Measurements from ENCODE around the gene HSPB1. TPM values are rescaled to one million over a fixed set of nuclear protein-coding genes. Genes with fewer than 3 reads are reported as not detected.
"Not testable (repeated sequence)": the region's sequence is repeated elsewhere in the genome, so short reads cannot be mapped to it uniquely, and the experiment has no call there.

Gene HSPB1
- total RNA-seq, 2 donors from 2014 or later: 39.7 to 42.0 TPM

- ATAC-seq (replicated peaks in 1 of 2): no peak
- Mint-ChIP-seq H3K4me3 (no peak overlapping the region), H3K4me1 (ENCODE audit: low read depth) (peaks cover 12% of the 10 kb centered on the region), H3K27ac (no peak overlapping the region), H3K27me3 (ENCODE audit: low read depth) (peaks cover 30% of the 10 kb centered on the region), H3K36me3 (ENCODE audit: insufficient read depth in 2 of 2) (peaks cover 0 to 3% of the 10 kb centered on the region in 2 donors), H3K9me3 (no peaks in the 10 kb centered on the region)
- DNase-seq: no peak
These were observed 16.7 kb upstream of the HSPB1 start for GRCh38 chr7:76285604-76286374.

- ATAC-seq (replicated peaks in 1 of 2) (no peak), DNase-seq (no peak)
- Mint-ChIP-seq H3K9me3 (no peaks in the 10 kb centered on the region), H3K36me3 (ENCODE audit: insufficient read depth in 2 of 2) (no peaks in the 10 kb centered on the region), H3K4me1 (ENCODE audit: low read depth) (peaks cover 17% of the 10 kb centered on the region), H3K4me3 (no peak overlapping the region), H3K27me3 (ENCODE audit: low read depth) (peaks cover 21% of the 10 kb centered on the region), H3K27ac (no peak overlapping the region)
These were observed 15.6 kb upstream of the HSPB1 start for GRCh38 chr7:76286842-76287403.

DNA sequence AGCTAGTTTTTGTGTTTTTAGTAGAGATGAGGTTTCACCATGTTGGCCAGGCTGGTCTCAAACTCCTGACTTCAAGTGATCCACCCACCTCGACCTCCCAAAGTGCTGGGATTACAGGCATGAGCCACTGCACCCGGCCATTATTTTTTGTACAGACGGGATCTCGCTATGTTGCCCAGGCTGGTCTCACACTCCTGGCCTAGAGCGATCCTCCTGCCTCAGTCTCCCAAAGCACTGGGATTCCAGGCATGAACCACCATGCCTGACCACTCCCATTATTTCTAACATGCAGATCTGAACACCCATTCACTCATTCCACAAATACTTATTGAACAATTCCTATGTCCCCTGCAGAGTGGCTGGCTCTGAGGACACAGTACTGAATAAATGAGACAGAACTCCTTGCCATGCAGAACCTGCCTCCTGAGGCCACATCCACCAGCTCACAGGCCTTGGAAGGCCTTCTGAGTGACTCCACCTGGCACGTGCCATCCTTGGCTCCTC is 11.6 kb upstream of the HSPB1 start:
- H3K4me1 Mint-ChIP-seq (ENCODE audit: low read depth): peaks cover 17% of the 10 kb centered on the region
- H3K27ac Mint-ChIP-seq; H3K27me3 Mint-ChIP-seq (ENCODE audit: low read depth); DNase-seq; H3K9me3 Mint-ChIP-seq; ATAC-seq (replicated peaks in 1 of 2); H3K36me3 Mint-ChIP-seq (ENCODE audit: insufficient read depth in 2 of 2): not testable (repeated sequence)
- peak overlapping the region; percentile 60 to 77 for H3K4me3 Mint-ChIP-seq

DNA sequence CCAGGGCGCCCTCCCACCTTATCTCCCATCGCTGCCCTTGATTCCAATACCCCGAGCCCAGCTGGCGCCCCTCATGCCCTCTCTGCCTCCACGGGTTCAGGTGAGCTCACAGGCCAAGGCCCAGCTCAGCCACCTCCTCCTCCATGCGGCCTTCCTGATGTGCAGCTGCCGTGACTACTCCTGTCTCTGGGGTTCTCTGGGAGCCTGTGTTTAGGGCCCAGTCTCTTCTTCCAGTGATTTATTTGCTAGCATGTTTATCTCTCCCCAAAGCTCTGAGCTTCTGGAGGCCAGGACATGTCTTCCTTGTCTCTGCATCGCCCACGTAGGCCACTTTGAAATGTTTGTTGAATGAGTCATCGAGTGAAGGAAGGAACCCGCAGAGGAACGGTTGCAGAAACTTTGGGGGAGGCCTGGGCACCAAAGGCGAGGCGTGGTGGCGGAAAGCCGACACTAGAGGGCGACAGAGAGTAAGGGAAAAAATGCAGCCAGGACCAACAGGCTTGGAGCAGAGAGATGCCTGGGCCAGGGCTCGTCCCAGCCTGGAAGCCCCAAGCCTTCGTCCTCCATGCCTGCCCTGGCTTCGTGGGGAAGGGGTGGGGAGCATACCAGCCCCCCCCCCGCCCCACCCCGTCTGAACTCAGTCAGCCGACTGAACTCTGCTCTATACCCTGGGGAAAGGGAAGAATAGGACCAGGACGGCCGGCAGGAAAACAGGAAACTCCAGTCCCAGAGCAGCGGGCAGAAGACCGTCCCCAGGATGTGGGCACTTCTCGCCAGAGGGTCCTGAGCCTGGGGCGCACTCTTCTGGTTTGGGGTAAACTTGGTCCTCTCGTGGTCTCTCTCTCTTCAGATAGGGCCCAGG is 10.9 kb upstream of the HSPB1 start:
- DNase-seq (peak; percentile 92 to 95), ATAC-seq (replicated peaks in 1 of 2) (peak; percentile 94 to 96)
- peak overlapping the region; percentile 60 to 77 for H3K4me3 Mint-ChIP-seq
- H3K36me3 Mint-ChIP-seq (ENCODE audit: insufficient read depth in 2 of 2): no peaks in the 10 kb centered on the region
- H3K27ac Mint-ChIP-seq: no peak overlapping the region
- no peaks in the 10 kb centered on the region for H3K27me3 Mint-ChIP-seq (ENCODE audit: low read depth)
- peaks cover 17% of the 10 kb centered on the region for H3K4me1 Mint-ChIP-seq (ENCODE audit: low read depth)
- H3K9me3 Mint-ChIP-seq: no peaks in the 10 kb centered on the region

DNA sequence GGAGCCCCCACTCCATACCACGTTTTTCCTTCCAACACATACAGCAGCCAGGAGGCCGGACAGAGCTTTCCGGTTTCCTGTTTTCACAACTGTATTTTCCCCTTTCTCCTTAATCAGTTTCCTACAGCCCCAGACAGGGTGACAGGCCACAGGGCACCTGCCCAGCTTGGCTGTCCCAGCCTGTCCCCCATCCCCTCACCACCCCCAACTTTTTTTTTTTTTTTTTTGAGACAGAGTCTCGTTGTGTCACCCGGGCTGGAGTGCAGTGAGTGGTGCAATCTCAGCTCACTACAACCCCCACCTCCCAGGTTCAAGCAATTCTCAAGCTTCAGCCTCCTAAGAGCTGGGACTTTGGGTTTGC is 10.3 kb upstream of the HSPB1 start:
- H3K27me3 Mint-ChIP-seq (ENCODE audit: low read depth): peaks cover 3% of the 10 kb centered on the region
- peaks cover 22% of the 10 kb centered on the region for H3K4me1 Mint-ChIP-seq (ENCODE audit: low read depth)
- no peaks in the 10 kb centered on the region for H3K36me3 Mint-ChIP-seq (ENCODE audit: insufficient read depth in 2 of 2)
- H3K9me3 Mint-ChIP-seq: no peaks in the 10 kb centered on the region
- ATAC-seq (replicated peaks in 1 of 2) (no peak), DNase-seq (no peak)
- no peak overlapping the region for H3K27ac Mint-ChIP-seq
- peak overlapping the region; percentile 22 to 23 for H3K4me3 Mint-ChIP-seq

DNA sequence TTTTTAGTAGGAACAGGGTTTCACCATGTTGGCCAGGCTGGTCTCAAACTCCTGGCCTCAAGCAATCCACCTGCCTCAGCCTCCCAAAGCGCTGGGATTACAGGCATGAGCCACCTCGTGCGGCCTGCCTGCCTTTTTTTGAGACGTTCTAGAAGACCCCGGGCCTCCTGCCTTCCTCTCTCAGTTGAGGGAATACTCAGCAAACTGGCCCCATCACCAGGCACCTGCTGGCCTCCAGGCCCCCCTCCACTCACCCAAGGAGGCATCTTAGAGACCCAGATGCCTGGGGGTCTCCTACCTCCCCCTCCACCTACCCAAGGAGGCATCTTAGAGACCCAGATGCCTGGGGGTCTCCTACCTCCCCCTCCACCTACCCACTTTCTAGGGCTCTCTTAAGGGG is 9.6 kb upstream of the HSPB1 start:
- not testable (repeated sequence) for H3K9me3 Mint-ChIP-seq; H3K4me3 Mint-ChIP-seq; H3K36me3 Mint-ChIP-seq (ENCODE audit: insufficient read depth in 2 of 2); ATAC-seq (replicated peaks in 1 of 2); DNase-seq; H3K27ac Mint-ChIP-seq; H3K27me3 Mint-ChIP-seq (ENCODE audit: low read depth)
- peaks cover 23% of the 10 kb centered on the region for H3K4me1 Mint-ChIP-seq (ENCODE audit: low read depth)

DNA sequence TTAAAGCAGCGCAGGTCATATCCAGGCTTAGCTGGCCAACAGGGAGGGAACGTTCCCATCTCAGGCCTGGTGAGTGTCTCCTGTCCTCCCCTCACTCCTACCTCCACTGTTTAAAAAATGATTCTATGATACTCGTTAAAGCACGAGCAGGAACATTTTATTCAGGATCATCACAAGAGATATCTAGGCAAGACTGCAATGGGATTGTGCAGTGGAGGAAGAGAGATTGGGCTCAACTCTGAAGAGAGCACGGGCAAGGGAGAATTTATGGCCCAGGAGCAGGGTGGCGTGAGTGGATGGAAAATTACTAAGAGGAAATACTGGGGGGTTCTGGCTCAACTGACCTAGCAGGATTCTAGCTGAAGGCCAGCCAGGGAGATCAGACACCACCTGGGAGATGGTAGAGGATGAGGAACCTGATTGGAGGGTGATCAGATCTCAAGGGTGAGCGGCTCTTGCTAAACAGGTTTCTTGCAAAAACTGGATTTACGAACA is 9.0 kb upstream of the HSPB1 start:
- peaks cover 5% of the 10 kb centered on the region for H3K27me3 Mint-ChIP-seq (ENCODE audit: low read depth)
- H3K27ac Mint-ChIP-seq: no peak overlapping the region
- no peaks in the 10 kb centered on the region for H3K36me3 Mint-ChIP-seq (ENCODE audit: insufficient read depth in 2 of 2)

GRCh38 chr7:76294344-76295024 is 8.0 kb upstream of the HSPB1 start:
- Mint-ChIP-seq H3K27me3 (ENCODE audit: low read depth) (peaks cover 5% of the 10 kb centered on the region), H3K4me1 (ENCODE audit: low read depth) (peaks cover 23% of the 10 kb centered on the region), H3K36me3 (ENCODE audit: insufficient read depth in 2 of 2) (no peaks in the 10 kb centered on the region), H3K4me3 (no peak overlapping the region), H3K27ac (no peak overlapping the region), H3K9me3 (no peaks in the 10 kb centered on the region)
- no peak for DNase-seq
- ATAC-seq (replicated peaks in 1 of 2): no peak

More for the DNA sequence above, 9.0 kb upstream of the HSPB1 start:
- H3K4me1 Mint-ChIP-seq (ENCODE audit: low read depth): peaks cover 23% of the 10 kb centered on the region
- H3K4me3 Mint-ChIP-seq: no peak overlapping the region
- DNase-seq (no peak), ATAC-seq (replicated peaks in 1 of 2) (no peak)
- no peaks in the 10 kb centered on the region for H3K9me3 Mint-ChIP-seq

- Mint-ChIP-seq H3K27me3 (ENCODE audit: low read depth) (peaks cover 6% of the 10 kb centered on the region), H3K4me1 (ENCODE audit: low read depth) (peaks cover 11% of the 10 kb centered on the region), H3K27ac (no peak overlapping the region), H3K9me3 (no peaks in the 10 kb centered on the region), H3K4me3 (no peak overlapping the region), H3K36me3 (ENCODE audit: insufficient read depth in 2 of 2) (no peaks in the 10 kb centered on the region)
- ATAC-seq (replicated peaks in 1 of 2): peak in 1 of 2 donors; percentile 15
- DNase-seq: no peak
These were observed 5.4 kb upstream of the HSPB1 start for GRCh38 chr7:76296743-76297740.

GRCh38 chr7:76300166-76300731 is 2.2 kb upstream of the HSPB1 start:
- no peak overlapping the region for H3K4me3 Mint-ChIP-seq
- ATAC-seq (replicated peaks in 1 of 2) (no peak), DNase-seq (no peak)
- H3K4me1 Mint-ChIP-seq (ENCODE audit: low read depth): peaks cover 29% of the 10 kb centered on the region
- H3K36me3 Mint-ChIP-seq (ENCODE audit: insufficient read depth in 2 of 2): peaks cover 0 to 2% of the 10 kb centered on the region in 2 donors
- no peak overlapping the region for H3K27ac Mint-ChIP-seq
- peaks cover 11% of the 10 kb centered on the region for H3K27me3 Mint-ChIP-seq (ENCODE audit: low read depth)
- H3K9me3 Mint-ChIP-seq: no peaks in the 10 kb centered on the region

- DNase-seq: no peak
- H3K4me3 Mint-ChIP-seq: no peak overlapping the region
- peaks cover 0 to 2% of the 10 kb centered on the region in 2 donors for H3K36me3 Mint-ChIP-seq (ENCODE audit: insufficient read depth in 2 of 2)
- peaks cover 11% of the 10 kb centered on the region for H3K27me3 Mint-ChIP-seq (ENCODE audit: low read depth)
- ATAC-seq (replicated peaks in 1 of 2): no peak
- H3K27ac Mint-ChIP-seq: no peak overlapping the region
- no peaks in the 10 kb centered on the region for H3K9me3 Mint-ChIP-seq
- peaks cover 29% of the 10 kb centered on the region for H3K4me1 Mint-ChIP-seq (ENCODE audit: low read depth)
These were observed 1.5 kb upstream of the HSPB1 start for GRCh38 chr7:76301000-76301399.
